HepG2 (cell line): ENCODE data around the gene PIK3CD. TPM values are rescaled to one million over a fixed set of nuclear protein-coding genes. Genes with fewer than 3 reads are reported as not detected.
A peak's percentile ranks its signal among the peaks of the same experiment; 100 is the strongest.

ENCODE experiments used
- FOXO1 ChIP-seq: sonication (generic); formaldehyde crosslinking; IDR thresholded peaks from 2 replicates; pipeline ENCODE4 v1.4.0; 2020; ENCODE audit warnings: missing genetic modification reagents
- KIAA2018 ChIP-seq: sonication (generic); formaldehyde crosslinking; IDR thresholded peaks from 2 replicates; pipeline ENCODE4 v1.5.0; 2020; ENCODE audit warnings: mild to moderate bottlenecking, missing genetic modification reagents, borderline replicate concordance
- PAX8 ChIP-seq: sonication (generic); formaldehyde crosslinking; IDR thresholded peaks from 2 replicates; pipeline ENCODE4 v1.8.0; 2022; ENCODE audit warnings: mild to moderate bottlenecking, missing genetic modification reagents, borderline replicate concordance
- SKIL ChIP-seq: sonication (generic); formaldehyde crosslinking; IDR thresholded peaks from 2 replicates; pipeline ENCODE4 v1.8.0; 2022; ENCODE audit warnings: missing genetic modification reagents, mild to moderate bottlenecking, moderate library complexity, borderline replicate concordance
- ZKSCAN8 ChIP-seq: IDR thresholded peaks from 2 replicates; pipeline ENCODE4 v1.6.1; 2016; ENCODE audit warnings: borderline replicate concordance, missing genetic modification reagents, missing compliant biosample characterization
- ZNF225 ChIP-seq: sonication (generic); formaldehyde crosslinking; IDR thresholded peaks from 2 replicates; pipeline ENCODE4 v1.4.0; 2020; ENCODE audit warnings: mild to moderate bottlenecking, missing genetic modification reagents
- polyA plus RNA-seq, 8 experiments: library from polyadenylated mRNA; depleted of rRNA in 3 of 8; stranded (reverse) in 7 of 8; unstranded in 1 of 8; fragments of >200 nt; fragmentation: Illumina TruSeq in 4 of 8; extraction: Trizol in 4 of 8; gene quantifications; 2 replicates each; pipeline versions ENCODE4 v1.2.1 to v1.2.3, GENCODE V29; 2011 to 2016; ENCODE audit warnings: low read depth in 4 of 8, missing spikeins in 1 of 8, mixed read lengths in 1 of 8; ENCODE audit not compliant: insufficient read depth in 1 of 8
- total RNA-seq, 5 experiments: library from RNA; depleted of rRNA; stranded (reverse); fragments of >200 nt; fragmentation: Illumina TruSeq; extraction: Trizol; gene quantifications; 2 replicates each; pipeline ENCODE4 v1.2.3, GENCODE V29; 2016; ENCODE audit warnings: low read depth in 1 of 5
- TF ChIP-seq, protein P1 (sequence below): sonication (generic); formaldehyde crosslinking; IDR thresholded peaks from 2 replicates; pipeline ENCODE4 v1.5.0; 2020; ENCODE audit warnings: mild to moderate bottlenecking, missing genetic modification reagents, borderline replicate concordance

PIK3CD gene
- total and polyA plus RNA-seq, 2 of the 13 experiments (the other 11 are each of a cell fraction or from before 2014, with no cell fraction given) = 7.1 to 10.0 TPM

GRCh38 chr1:9717193-9718005, 65.9 kb downstream of the PIK3CD start (continued):
- TF ChIP-seq, protein P1, sequence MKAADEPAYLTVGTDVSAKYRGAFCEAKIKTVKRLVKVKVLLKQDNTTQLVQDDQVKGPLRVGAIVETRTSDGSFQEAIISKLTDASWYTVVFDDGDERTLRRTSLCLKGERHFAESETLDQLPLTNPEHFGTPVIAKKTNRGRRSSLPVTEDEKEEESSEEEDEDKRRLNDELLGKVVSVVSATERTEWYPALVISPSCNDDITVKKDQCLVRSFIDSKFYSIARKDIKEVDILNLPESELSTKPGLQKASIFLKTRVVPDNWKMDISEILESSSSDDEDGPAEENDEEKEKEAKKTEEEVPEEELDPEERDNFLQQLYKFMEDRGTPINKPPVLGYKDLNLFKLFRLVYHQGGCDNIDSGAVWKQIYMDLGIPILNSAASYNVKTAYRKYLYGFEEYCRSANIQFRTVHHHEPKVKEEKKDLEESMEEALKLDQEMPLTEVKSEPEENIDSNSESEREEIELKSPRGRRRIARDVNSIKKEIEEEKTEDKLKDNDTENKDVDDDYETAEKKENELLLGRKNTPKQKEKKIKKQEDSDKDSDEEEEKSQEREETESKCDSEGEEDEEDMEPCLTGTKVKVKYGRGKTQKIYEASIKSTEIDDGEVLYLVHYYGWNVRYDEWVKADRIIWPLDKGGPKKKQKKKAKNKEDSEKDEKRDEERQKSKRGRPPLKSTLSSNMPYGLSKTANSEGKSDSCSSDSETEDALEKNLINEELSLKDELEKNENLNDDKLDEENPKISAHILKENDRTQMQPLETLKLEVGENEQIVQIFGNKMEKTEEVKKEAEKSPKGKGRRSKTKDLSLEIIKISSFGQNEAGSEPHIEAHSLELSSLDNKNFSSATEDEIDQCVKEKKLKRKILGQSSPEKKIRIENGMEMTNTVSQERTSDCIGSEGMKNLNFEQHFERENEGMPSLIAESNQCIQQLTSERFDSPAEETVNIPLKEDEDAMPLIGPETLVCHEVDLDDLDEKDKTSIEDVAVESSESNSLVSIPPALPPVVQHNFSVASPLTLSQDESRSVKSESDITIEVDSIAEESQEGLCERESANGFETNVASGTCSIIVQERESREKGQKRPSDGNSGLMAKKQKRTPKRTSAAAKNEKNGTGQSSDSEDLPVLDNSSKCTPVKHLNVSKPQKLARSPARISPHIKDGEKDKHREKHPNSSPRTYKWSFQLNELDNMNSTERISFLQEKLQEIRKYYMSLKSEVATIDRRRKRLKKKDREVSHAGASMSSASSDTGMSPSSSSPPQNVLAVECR (CRISPR knock-in tag) = peak; percentile 83
- TF ChIP-seq SKIL (CRISPR knock-in tag) (no peak; the same call in 1 of the 2 replicates), KIAA2018 (CRISPR knock-in tag) (no peak), PAX8 (no peak), FOXO1 (CRISPR knock-in tag) (peak; percentile 89), ZKSCAN8 (CRISPR knock-in tag) (no peak), ZNF225 (CRISPR knock-in tag) (0 out of 2 replicates have a peak, but pooled peaks have one; percentile 18)
